RCC 7860 (cell line): ENCODE data around the gene IFT43.

ENCODE experiments used
- DNase-seq: peaks from one replicate; pipeline ENCODE4 v3.0.0-alpha.2; 2015; ENCODE audit warnings: low spot score
- FAIRE-seq: peaks from 2 replicates; lab custom pipeline; 2012; peaks lifted over from hg19 to GRCh38; lab: Jason Lieb, UNC

IFT43 gene

GRCh38 chr14:76101391-76102379 is 116.1 kb downstream of the IFT43 start:
- no peak for FAIRE-seq
- DNase-seq, result no peak

- no peak for FAIRE-seq
Observed at GRCh38 chr14:76104802-76105355, 119.3 kb downstream of the IFT43 start.

GRCh38 chr14:76106188-76106587 is 120.6 kb downstream of the IFT43 start:
- FAIRE-seq, result no peak
- DNase-seq, result no peak

More at GRCh38 chr14:76104802-76105355, 119.3 kb downstream of the IFT43 start:
- DNase-seq, result no peak

GRCh38 chr14:76109087-76109880 is 123.7 kb downstream of the IFT43 start:
- FAIRE-seq (no peak), DNase-seq (no peak)

- no peak for DNase-seq
- FAIRE-seq, result no peak
Observed at GRCh38 chr14:76112889-76113624, 127.5 kb downstream of the IFT43 start.

GRCh38 chr14:76113691-76114090 is 128.1 kb downstream of the IFT43 start:
- DNase-seq (no peak), FAIRE-seq (no peak)

GRCh38 chr14:76115010-76115422 is 129.5 kb downstream of the IFT43 start:
- FAIRE-seq (no peak), DNase-seq (no peak)

- no peak for FAIRE-seq
- DNase-seq, result no peak
Observed at GRCh38 chr14:76117789-76118484, 132.4 kb downstream of the IFT43 start.

- FAIRE-seq, result no peak
- DNase-seq, result no peak
Observed at GRCh38 chr14:76118594-76118993, 133.0 kb downstream of the IFT43 start.

- DNase-seq (no peak), FAIRE-seq (no peak)
Observed at GRCh38 chr14:76121089-76121748, 135.7 kb downstream of the IFT43 start.

GRCh38 chr14:76123426-76124225 is 138.1 kb downstream of the IFT43 start:
- DNase-seq (no peak), FAIRE-seq (no peak)

- FAIRE-seq, result no peak
- DNase-seq, result no peak
Observed at GRCh38 chr14:76125511-76125910, 139.9 kb downstream of the IFT43 start.

GRCh38 chr14:76126076-76126475 is 140.5 kb downstream of the IFT43 start:
- no peak for DNase-seq
- no peak for FAIRE-seq

- DNase-seq (no peak), FAIRE-seq (no peak)
Observed at GRCh38 chr14:76129851-76130576, 144.5 kb downstream of the IFT43 start.

GRCh38 chr14:76131071-76131965 is 145.8 kb downstream of the IFT43 start:
- DNase-seq, result no peak
- no peak for FAIRE-seq

GRCh38 chr14:76133103-76133502 is 147.5 kb downstream of the IFT43 start:
- DNase-seq, result no peak
- FAIRE-seq, result no peak
